ENCODE measurements around the gene LPAR1.

DNA sequence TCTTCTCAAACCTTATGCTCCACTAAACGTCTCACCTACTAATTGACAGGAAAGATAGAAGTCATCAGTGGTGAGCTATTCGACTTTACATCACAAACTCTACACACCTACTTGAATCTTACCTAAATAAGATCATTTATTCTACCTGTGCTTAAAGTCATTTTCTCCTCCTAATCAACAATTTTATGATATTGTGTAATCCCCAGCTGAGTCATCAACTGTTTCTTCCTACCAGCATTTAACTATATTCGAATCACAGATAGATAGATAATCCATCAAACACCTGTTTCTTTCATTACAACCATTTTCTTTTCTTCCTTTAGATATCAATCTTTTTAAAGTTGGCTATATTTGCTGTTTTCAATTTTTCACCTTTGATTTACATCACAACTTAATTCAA, 181.5 kb downstream of the LPAR1 start:
- TF ChIP-seq, protein P1, sequence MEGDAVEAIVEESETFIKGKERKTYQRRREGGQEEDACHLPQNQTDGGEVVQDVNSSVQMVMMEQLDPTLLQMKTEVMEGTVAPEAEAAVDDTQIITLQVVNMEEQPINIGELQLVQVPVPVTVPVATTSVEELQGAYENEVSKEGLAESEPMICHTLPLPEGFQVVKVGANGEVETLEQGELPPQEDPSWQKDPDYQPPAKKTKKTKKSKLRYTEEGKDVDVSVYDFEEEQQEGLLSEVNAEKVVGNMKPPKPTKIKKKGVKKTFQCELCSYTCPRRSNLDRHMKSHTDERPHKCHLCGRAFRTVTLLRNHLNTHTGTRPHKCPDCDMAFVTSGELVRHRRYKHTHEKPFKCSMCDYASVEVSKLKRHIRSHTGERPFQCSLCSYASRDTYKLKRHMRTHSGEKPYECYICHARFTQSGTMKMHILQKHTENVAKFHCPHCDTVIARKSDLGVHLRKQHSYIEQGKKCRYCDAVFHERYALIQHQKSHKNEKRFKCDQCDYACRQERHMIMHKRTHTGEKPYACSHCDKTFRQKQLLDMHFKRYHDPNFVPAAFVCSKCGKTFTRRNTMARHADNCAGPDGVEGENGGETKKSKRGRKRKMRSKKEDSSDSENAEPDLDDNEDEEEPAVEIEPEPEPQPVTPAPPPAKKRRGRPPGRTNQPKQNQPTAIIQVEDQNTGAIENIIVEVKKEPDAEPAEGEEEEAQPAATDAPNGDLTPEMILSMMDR (IDR thresholded peaks at IDR 0.05; ENCODE audit: insufficient read depth, low read depth, low read length) = no peak
- no peak for TF ChIP-seq EZH2 (IDR thresholded peaks at IDR 0.05; ENCODE audit: insufficient read depth, low read length)

Measured in astrocyte (in vitro differentiated cells and primary cell).